Measurements from ENCODE around the gene RARG.
A peak's percentile ranks its signal among the peaks of the same experiment; 100 is the strongest.

The RARG gene

DNA sequence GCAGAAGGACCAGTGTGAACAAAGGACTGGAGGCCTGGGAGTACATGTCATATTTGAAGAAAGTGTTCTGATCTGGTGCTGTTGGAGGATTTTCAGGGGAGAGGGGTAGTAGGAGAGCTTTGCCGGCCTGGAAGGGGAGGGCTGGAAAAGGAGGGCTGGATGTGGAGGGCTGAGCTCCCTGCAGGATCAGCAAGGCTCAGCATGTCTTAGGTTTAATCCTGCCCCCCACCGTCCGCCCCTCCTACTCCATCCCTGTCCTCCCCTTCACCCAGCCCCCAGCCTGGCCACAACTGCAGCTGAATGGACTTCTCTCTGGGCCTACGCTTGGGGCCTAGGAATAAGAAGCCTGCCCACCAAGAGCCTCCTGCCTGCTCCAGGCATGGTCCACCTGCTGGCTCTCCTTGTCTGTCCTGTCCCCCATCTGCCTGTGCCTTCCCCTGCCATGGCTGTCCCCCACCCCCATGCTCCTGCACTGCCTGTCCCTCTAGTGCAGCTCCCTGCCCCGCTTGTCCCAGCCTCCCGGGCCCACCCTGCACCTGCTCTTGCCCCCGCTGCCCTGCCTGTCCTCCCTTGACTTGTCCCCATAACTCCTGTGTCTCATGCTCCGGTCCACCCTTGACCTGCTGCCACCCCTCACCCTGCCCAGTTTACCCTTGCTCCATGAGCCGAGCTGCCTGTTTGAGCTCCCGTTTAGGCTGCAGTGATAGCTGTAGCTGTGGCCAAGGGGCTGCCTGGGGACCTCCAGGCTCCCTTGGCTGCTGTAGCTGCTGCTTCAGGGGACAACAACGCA is 9.8 kb upstream of the RARG start:
- Histone ChIP-seq H3K27me3 (ENCODE audit: insufficient read depth, low read length) (peaks cover 29% of the 10 kb centered on the region), H2AFZ (ENCODE audit: low read length, unreplicated experiment) (no peak overlapping the region), H3K4me3 (ENCODE audit: low read depth, low read length) (no peak overlapping the region), H3K27ac (ENCODE audit: low read depth, low read length) (no peak overlapping the region), H3K79me2 (ENCODE audit: control insufficient read depth, insufficient read depth, low read length, unreplicated experiment) (no peaks in the 10 kb centered on the region), H3K4me1 (ENCODE audit: control insufficient read depth, insufficient read depth, low read length, unreplicated experiment) (no peaks in the 10 kb centered on the region), H3K36me3 (ENCODE audit: insufficient read depth, low read length) (no peaks in the 10 kb centered on the region)

DNA sequence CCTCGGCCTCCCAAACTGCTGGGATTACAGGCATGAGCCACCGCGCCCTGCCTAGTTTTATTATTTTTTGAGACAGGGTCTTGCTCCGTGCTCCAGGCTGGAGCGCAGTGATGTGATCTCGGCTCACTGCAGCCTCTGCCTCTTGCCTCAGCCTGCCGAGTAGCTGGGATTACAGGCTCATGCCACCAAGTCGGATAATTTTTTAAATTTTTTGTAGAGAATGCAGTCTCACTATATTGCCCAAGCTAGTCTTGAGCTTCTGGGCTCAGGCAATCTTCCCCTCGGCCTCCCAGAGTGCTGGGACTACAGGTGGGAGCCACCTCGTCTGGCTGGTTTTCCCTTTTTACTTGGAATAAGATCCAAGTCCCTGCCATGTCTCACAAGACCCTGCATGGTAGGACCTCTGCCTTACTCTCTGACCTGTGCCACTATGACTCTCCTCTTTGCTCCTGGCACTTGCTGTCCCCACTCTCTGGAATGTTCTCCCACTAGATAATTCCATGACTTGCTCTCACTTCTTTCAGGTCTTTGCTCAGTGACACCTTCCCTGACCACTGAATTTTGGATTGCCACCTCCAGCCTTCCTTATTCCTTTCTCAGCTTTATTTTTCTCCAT is 7.7 kb upstream of the RARG start:
- Histone ChIP-seq H3K27ac (ENCODE audit: low read depth, low read length) (no peak overlapping the region), H3K79me2 (ENCODE audit: control insufficient read depth, insufficient read depth, low read length, unreplicated experiment) (no peaks in the 10 kb centered on the region), H3K27me3 (ENCODE audit: insufficient read depth, low read length) (peaks cover 25% of the 10 kb centered on the region), H3K4me3 (ENCODE audit: low read depth, low read length) (no peak overlapping the region), H3K4me1 (ENCODE audit: control insufficient read depth, insufficient read depth, low read length, unreplicated experiment) (no peaks in the 10 kb centered on the region), H3K36me3 (ENCODE audit: insufficient read depth, low read length) (no peaks in the 10 kb centered on the region), H2AFZ (ENCODE audit: low read length, unreplicated experiment) (no peak overlapping the region)

DNA sequence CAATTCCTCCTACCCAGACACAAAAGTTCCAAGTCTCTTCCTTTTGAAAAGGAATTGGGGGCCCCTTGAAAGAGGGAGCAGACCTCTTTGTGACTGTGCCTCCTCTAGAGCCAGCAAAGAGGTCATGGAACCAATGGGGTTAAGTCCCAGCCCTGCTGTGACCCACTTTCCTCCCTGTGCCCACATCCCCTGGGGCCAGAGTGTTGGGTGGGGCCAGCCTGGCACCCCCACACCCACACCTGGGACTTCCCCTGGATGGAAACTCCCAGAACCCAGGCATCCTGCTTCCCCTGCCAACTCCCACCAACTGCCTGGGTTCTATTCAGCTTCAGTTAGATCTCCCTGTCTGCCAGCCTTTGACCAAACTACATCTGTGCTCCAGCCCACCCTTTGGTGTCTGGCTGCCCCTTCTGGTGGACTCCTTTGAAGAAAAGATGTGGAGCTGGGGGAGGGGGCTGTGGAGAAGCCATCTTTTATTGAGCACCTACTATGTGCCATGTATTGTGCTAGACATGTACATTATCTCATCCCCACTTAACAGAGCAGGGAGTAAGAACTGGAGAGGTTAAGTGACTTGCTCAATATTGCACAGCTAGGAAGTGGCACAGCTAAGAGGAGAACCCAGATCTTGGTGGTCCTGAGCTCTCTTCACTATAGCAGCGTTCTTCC is 4.6 kb upstream of the RARG start:
- Histone ChIP-seq H3K4me1 (ENCODE audit: control insufficient read depth, insufficient read depth, low read length, unreplicated experiment) (peaks cover 19% of the 10 kb centered on the region), H3K27ac (ENCODE audit: low read depth, low read length) (no peak overlapping the region), H3K27me3 (ENCODE audit: insufficient read depth, low read length) (no peaks in the 10 kb centered on the region; the same call in 1 of the 2 replicates), H3K79me2 (ENCODE audit: control insufficient read depth, insufficient read depth, low read length, unreplicated experiment) (no peaks in the 10 kb centered on the region), H2AFZ (ENCODE audit: low read length, unreplicated experiment) (no peak overlapping the region), H3K4me3 (ENCODE audit: low read depth, low read length) (no peak overlapping the region), H3K36me3 (ENCODE audit: insufficient read depth, low read length) (no peaks in the 10 kb centered on the region)

DNA sequence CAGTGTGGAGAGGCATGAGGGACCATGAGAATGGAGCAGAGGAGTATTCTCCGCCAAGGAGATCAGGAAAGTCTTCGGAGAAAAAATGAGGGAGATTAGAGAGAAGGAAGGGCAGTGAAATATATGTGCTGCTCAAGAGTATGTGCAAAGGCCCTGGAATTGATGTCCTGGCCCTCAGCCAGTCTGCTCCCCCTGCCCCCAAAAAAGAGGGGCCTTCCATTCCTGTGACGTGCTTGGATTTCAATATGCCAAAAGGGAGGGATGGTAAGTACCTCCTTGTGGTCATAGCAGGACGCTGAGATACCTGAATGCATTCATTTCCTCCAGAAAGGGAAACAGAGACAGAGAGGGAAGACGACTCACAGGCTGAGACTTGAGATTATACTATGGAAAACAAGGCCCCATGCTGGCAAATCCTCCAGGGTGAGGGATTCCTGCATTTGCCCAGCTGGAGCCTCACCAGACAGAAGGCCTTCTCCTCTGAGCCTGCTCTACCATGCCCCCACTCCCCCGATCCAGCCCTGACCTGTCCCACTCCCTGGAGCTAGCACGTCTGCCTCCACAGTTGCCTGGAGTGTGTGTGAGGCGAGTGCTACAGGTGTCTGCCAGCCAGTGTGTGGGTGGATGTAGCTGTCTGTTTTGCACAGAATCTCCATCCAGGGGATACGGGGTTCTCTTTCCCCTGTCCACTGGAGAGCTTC is 3.9 kb upstream of the RARG start:
- Histone ChIP-seq H3K79me2 (ENCODE audit: control insufficient read depth, insufficient read depth, low read length, unreplicated experiment) (no peaks in the 10 kb centered on the region), H3K4me1 (ENCODE audit: control insufficient read depth, insufficient read depth, low read length, unreplicated experiment) (peaks cover 24% of the 10 kb centered on the region), H3K27ac (ENCODE audit: low read depth, low read length) (no peak overlapping the region), H3K4me3 (ENCODE audit: low read depth, low read length) (no peak overlapping the region), H2AFZ (ENCODE audit: low read length, unreplicated experiment) (no peak overlapping the region), H3K36me3 (ENCODE audit: insufficient read depth, low read length) (no peaks in the 10 kb centered on the region), H3K27me3 (ENCODE audit: insufficient read depth, low read length) (no peaks in the 10 kb centered on the region; the same call in 1 of the 2 replicates)

DNA sequence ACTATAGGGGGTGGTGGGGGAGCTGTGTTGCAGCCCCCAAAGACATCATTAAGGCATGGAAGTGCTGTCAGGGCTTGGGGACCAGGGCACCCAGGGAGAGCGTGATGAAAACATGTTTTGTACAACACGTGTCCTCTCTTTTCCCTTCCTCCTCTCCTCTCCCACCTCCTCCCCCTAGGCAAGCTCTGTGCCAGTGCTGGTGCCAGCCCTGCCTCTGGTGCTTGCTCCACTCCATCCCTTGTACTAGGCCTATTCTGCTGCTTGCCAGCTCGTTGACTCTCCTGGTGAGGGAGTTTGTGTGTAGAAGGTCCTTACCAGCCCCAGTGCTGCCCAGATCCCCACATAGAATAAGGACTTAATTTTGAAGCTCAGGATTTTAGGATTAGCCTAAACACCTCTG is 3.2 kb upstream of the RARG start:
- Histone ChIP-seq H2AFZ (ENCODE audit: low read length, unreplicated experiment) (no peak overlapping the region), H3K4me3 (ENCODE audit: low read depth, low read length) (no peak overlapping the region), H3K79me2 (ENCODE audit: control insufficient read depth, insufficient read depth, low read length, unreplicated experiment) (no peaks in the 10 kb centered on the region), H3K27ac (ENCODE audit: low read depth, low read length) (no peak overlapping the region), H3K36me3 (ENCODE audit: insufficient read depth, low read length) (no peaks in the 10 kb centered on the region), H3K27me3 (ENCODE audit: insufficient read depth, low read length) (no peaks in the 10 kb centered on the region; the same call in 1 of the 2 replicates), H3K4me1 (ENCODE audit: control insufficient read depth, insufficient read depth, low read length, unreplicated experiment) (peaks cover 26% of the 10 kb centered on the region)

DNA sequence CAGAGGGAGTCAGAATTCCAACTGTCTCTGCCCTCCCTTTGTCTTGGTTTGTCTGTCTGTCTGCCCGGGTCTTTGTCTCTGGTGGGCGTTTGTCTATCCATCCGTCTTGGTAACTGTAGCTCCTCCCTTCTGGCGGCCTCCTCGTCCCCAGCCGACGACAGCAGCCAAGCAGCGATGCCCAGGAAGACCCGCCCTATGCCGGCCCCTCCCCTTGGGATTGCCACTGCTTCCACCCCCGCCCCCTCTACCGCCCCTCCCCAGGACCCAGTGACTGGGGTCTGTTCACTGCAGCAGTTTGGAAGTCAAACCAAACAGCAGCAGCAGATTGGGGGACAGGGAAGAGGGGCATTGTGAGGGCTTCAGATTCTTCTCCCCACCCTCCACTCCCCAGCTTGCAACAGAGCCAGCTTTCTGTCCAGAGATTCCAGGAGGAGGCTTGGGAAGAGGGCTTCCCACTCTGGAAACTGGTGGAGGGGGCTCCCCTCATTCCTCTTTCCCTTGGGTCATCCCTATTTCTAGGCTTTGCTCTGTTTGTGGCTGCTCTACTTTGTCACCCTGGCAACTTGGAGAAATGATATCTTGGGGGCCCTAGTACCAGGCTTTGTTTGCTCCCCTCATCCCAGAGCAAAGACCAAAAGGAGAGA is 2.4 kb upstream of the RARG start:
- peaks cover 26% of the 10 kb centered on the region for H3K4me1 ChIP-seq (ENCODE audit: control insufficient read depth, insufficient read depth, low read length, unreplicated experiment)
- no peak overlapping the region for H3K27ac ChIP-seq (ENCODE audit: low read depth, low read length)

DNA sequence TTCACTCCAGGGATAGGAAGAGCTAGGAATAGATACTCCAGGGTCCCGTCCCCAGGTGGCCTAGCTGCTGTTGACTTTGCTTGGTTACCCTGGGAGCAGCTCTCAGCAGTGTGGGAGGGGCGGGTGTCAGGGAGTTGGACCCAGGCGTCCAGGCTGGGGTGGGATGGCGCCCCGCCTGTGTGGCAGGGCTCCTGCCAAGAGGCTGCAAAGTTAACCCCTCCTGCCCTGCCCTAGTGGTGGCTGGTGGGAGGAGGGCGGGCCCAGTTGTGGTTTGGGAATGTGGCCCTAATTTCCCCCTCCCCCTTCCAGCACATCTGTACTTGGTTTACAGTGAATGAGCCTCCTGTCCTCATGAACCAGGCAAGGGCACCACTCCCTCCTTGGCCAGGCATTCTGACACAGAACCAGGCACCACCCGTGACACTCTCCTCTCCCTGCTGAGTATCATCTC is 1.7 kb upstream of the RARG start:
- H3K4me1 ChIP-seq (ENCODE audit: control insufficient read depth, insufficient read depth, low read length, unreplicated experiment) = peaks cover 26% of the 10 kb centered on the region
- H3K4me3 ChIP-seq (ENCODE audit: low read depth, low read length) = no peak overlapping the region
- no peaks in the 10 kb centered on the region for H3K79me2 ChIP-seq (ENCODE audit: control insufficient read depth, insufficient read depth, low read length, unreplicated experiment)
- H3K36me3 ChIP-seq (ENCODE audit: insufficient read depth, low read length) = no peaks in the 10 kb centered on the region
- no peak overlapping the region for H3K27ac ChIP-seq (ENCODE audit: low read depth, low read length)
- H2AFZ ChIP-seq (ENCODE audit: low read length, unreplicated experiment) = no peak overlapping the region
- H3K27me3 ChIP-seq (ENCODE audit: insufficient read depth, low read length) = no peaks in the 10 kb centered on the region; the same call in 1 of the 2 replicates

More for the DNA sequence above, 2.4 kb upstream of the RARG start:
- no peaks in the 10 kb centered on the region; the same call in 1 of the 2 replicates for H3K27me3 ChIP-seq (ENCODE audit: insufficient read depth, low read length)
- no peaks in the 10 kb centered on the region for H3K79me2 ChIP-seq (ENCODE audit: control insufficient read depth, insufficient read depth, low read length, unreplicated experiment)
- no peaks in the 10 kb centered on the region for H3K36me3 ChIP-seq (ENCODE audit: insufficient read depth, low read length)
- no peak overlapping the region for H2AFZ ChIP-seq (ENCODE audit: low read length, unreplicated experiment)
- no peak overlapping the region for H3K4me3 ChIP-seq (ENCODE audit: low read depth, low read length)

DNA sequence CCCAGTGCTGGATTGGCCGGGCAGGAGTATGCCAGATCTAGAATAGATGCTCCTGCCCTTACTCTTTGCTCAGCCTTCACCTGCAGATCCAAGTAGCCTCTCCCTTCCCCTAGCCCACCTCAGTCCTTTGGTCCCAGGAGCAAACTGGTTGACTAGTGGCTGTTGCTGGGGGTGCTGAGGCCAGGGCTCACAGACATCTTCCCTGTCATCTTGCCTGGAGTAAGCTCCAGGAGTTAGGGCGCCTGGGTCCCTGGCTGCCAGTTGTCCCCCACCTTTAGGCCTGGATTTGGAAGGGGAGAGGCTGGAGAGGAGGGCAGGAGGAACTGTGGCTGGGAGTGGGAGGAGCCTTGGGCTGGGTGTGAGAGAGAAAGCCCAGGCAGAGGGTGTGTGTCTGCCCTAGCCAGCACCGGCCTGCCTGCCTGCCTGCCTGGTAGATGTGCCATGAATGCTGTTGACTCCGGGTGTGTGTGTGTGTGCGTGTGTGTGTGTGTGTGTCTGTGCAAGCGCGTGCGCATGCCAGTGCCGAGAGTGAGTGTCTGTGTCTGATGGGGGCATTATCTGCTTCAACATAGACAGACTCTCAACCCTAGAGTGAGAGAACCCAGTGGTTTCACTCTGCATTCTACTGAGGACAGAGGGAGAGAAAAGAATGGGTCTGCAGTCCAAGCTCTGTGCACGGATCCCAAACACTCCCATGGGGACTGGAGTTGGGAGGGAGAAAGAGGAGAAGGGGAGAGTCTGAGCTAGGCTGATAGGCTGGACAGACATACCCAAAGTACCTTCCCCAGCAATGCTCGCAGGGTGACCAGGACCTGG is 845 bp upstream of the RARG start:
- Histone ChIP-seq H3K4me1 (ENCODE audit: control insufficient read depth, insufficient read depth, low read length, unreplicated experiment) (peaks cover 26% of the 10 kb centered on the region), H3K27ac (ENCODE audit: low read depth, low read length) (no peak overlapping the region), H3K79me2 (ENCODE audit: control insufficient read depth, insufficient read depth, low read length, unreplicated experiment) (no peaks in the 10 kb centered on the region), H3K4me3 (ENCODE audit: low read depth, low read length) (peak overlapping the region; percentile 75), H2AFZ (ENCODE audit: low read length, unreplicated experiment) (peak overlapping the region; percentile 11), H3K27me3 (ENCODE audit: insufficient read depth, low read length) (no peaks in the 10 kb centered on the region; the same call in 1 of the 2 replicates), H3K36me3 (ENCODE audit: insufficient read depth, low read length) (no peaks in the 10 kb centered on the region)

DNA sequence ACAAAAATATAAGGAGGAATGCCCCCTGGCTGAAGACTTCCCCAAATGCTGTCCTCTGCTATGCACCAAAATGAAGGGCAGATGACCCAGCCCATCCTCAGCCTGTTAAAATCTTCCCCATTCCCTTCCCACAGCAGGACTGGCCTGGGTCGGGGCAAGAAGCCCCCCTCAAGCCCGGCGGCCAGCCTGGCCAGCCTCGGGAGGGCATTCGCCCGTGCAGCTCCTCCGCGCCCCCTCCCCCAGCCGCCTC is 413 bp downstream of the RARG start:
- Histone ChIP-seq H3K4me3 (ENCODE audit: low read depth, low read length) (peak overlapping the region; percentile 78), H3K27ac (ENCODE audit: low read depth, low read length) (no peak overlapping the region), H2AFZ (ENCODE audit: low read length, unreplicated experiment) (peak overlapping the region; percentile 20), H3K27me3 (ENCODE audit: insufficient read depth, low read length) (no peaks in the 10 kb centered on the region), H3K4me1 (ENCODE audit: control insufficient read depth, insufficient read depth, low read length, unreplicated experiment) (peaks cover 26% of the 10 kb centered on the region), H3K79me2 (ENCODE audit: control insufficient read depth, insufficient read depth, low read length, unreplicated experiment) (no peaks in the 10 kb centered on the region), H3K36me3 (ENCODE audit: insufficient read depth, low read length) (no peaks in the 10 kb centered on the region)

All from ACC112 (cell line).